ENCODE data around the gene EPHA8.

- no peak for TF ChIP-seq CTCF (IDR thresholded peaks at IDR 0.05)
- TF ChIP-seq EP300 (IDR thresholded peaks at IDR 0.05) = no peak
- TF ChIP-seq POLR2A (IDR thresholded peaks at IDR 0.05; ENCODE audit: low read depth) = no peak
- TF ChIP-seq POLR2AphosphoS5 (IDR thresholded peaks at IDR 0.05) = no peak
These were observed 3.9 kb downstream of the EPHA8 start for GRCh38 chr1:22567197-22567596.
